ENCODE measurements around the gene CCZ1B.
"Not testable (repeated sequence)": the region's sequence is repeated elsewhere in the genome, so short reads cannot be mapped to it uniquely, and the experiment has no call there.

DNA sequence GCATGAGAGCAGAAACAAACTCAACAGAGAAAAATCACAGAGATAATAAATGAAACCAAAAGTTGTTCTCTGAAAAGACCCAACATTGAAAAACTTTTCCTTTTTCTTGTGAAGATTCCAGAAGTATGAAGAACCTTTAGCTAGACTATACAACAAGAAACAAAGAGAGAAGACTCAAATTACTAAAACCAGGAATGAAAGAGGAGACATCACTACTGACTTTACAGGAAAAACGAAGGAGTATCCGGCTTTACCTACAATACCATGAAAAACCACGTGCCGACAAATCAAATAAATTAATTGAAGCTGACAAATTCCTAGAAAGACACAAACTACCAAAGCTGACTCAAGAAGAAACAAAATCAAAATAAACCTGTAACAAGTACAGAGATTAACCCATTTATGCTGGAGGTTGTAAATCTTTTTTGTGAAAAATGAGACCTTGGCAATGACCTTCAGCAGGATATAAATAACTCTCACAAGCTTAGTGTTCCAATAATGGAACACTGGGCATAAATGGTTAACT lies 18.6 kb downstream of the CCZ1B start:
- TF ChIP-seq, protein P1, sequence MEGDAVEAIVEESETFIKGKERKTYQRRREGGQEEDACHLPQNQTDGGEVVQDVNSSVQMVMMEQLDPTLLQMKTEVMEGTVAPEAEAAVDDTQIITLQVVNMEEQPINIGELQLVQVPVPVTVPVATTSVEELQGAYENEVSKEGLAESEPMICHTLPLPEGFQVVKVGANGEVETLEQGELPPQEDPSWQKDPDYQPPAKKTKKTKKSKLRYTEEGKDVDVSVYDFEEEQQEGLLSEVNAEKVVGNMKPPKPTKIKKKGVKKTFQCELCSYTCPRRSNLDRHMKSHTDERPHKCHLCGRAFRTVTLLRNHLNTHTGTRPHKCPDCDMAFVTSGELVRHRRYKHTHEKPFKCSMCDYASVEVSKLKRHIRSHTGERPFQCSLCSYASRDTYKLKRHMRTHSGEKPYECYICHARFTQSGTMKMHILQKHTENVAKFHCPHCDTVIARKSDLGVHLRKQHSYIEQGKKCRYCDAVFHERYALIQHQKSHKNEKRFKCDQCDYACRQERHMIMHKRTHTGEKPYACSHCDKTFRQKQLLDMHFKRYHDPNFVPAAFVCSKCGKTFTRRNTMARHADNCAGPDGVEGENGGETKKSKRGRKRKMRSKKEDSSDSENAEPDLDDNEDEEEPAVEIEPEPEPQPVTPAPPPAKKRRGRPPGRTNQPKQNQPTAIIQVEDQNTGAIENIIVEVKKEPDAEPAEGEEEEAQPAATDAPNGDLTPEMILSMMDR (IDR thresholded peaks at IDR 0.05; ENCODE audit: poor library complexity, severe bottlenecking) = not testable (repeated sequence)
- not testable (repeated sequence) for TF ChIP-seq TAF1 (IDR thresholded peaks at IDR 0.05; ENCODE audit: low read depth); EP300 (conservative IDR thresholded peaks at IDR 0.05; ENCODE audit: poor library complexity, severe bottlenecking); POLR2AphosphoS5 (IDR thresholded peaks at IDR 0.05); SMC3 (conservative IDR thresholded peaks at IDR 0.05; ENCODE audit: poor library complexity); EZH2 (IDR thresholded peaks at IDR 0.05; ENCODE audit: borderline replicate concordance, insufficient read depth, low read length, poor library complexity, severe bottlenecking); RAD21 (conservative IDR thresholded peaks at IDR 0.05)
- TF ChIP-seq, protein P2, sequence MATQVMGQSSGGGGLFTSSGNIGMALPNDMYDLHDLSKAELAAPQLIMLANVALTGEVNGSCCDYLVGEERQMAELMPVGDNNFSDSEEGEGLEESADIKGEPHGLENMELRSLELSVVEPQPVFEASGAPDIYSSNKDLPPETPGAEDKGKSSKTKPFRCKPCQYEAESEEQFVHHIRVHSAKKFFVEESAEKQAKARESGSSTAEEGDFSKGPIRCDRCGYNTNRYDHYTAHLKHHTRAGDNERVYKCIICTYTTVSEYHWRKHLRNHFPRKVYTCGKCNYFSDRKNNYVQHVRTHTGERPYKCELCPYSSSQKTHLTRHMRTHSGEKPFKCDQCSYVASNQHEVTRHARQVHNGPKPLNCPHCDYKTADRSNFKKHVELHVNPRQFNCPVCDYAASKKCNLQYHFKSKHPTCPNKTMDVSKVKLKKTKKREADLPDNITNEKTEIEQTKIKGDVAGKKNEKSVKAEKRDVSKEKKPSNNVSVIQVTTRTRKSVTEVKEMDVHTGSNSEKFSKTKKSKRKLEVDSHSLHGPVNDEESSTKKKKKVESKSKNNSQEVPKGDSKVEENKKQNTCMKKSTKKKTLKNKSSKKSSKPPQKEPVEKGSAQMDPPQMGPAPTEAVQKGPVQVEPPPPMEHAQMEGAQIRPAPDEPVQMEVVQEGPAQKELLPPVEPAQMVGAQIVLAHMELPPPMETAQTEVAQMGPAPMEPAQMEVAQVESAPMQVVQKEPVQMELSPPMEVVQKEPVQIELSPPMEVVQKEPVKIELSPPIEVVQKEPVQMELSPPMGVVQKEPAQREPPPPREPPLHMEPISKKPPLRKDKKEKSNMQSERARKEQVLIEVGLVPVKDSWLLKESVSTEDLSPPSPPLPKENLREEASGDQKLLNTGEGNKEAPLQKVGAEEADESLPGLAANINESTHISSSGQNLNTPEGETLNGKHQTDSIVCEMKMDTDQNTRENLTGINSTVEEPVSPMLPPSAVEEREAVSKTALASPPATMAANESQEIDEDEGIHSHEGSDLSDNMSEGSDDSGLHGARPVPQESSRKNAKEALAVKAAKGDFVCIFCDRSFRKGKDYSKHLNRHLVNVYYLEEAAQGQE (IDR thresholded peaks at IDR 0.05; ENCODE audit: borderline replicate concordance) = not testable (repeated sequence)

Measured in neural cell (in vitro differentiated cells).